ENCODE results near the gene KLHL17. TPM values are rescaled to one million over a fixed set of nuclear protein-coding genes. Genes with fewer than 3 reads are reported as not detected.
A peak's percentile ranks its signal among the peaks of the same experiment; 100 is the strongest.

The KLHL17 gene
- total and polyA plus RNA-seq, 10 of the 15 experiments (the other 5 are each of a cell fraction or from before 2014, with no cell fraction given) = 0.03 to 30.6 (median 5.3) TPM

GRCh38 chr1:978069-978834 lies 17.9 kb downstream of the KLHL17 start:
- H3K36me3 ChIP-seq (ENCODE audit: control insufficient read depth in 2 of 2, insufficient read depth in 2 of 2, low read length in 1 of 2) = no peaks in the 10 kb centered on the region
- ChIA-PET CTCF (no interaction called here), POLR2A (no interaction called here), RAD21 (ENCODE audit: unreplicated experiment) (no interaction called here), SMC1A (ENCODE audit: uncharacterized antibody, unreplicated experiment) (no interaction called here)
- no peak overlapping the region for H3K4me2 ChIP-seq (ENCODE audit: control insufficient read depth, insufficient read depth)
- H3K27ac ChIP-seq (ENCODE audit: control insufficient read depth, insufficient read depth) = no peak overlapping the region
- no peaks in the 10 kb centered on the region; the same call in 2 of the 3 replicates for H3K9me3 ChIP-seq (replicated peaks; ENCODE audit: control insufficient read depth, insufficient read depth, low read length)
- FAIRE-seq (no peak), DNase-seq (ENCODE audit: low read depth, low spot score) (no peak), ATAC-seq (no peak)
- no peaks in the 10 kb centered on the region for H3K79me2 ChIP-seq (ENCODE audit: control insufficient read depth, insufficient read depth, low read length)
- TF ChIP-seq TCF12 (IDR thresholded peaks at IDR 0.05; ENCODE audit: low read depth, low read length) (peak; percentile 25; the same call in 1 of the 2 replicates), BCL3 (IDR thresholded peaks at IDR 0.05; ENCODE audit: borderline replicate concordance, insufficient read depth, low read depth, low read length, poor library complexity, severe bottlenecking) (peak; percentile 52), BCL11A (IDR thresholded peaks at IDR 0.05; ENCODE audit: low read depth, low read length) (no peak)
- intact Hi-C loops (cut with micrococcal nuclease; ENCODE audit: unreplicated experiment) (no loop called here), in situ Hi-C loops (cut with MboI) (no loop called here)
- H3K9ac ChIP-seq (ENCODE audit: control insufficient read depth, insufficient read depth, low read length) = no peak overlapping the region
- 78% methylated on average over 23 of the region's 44 CpGs for WGBS (ENCODE audit: insufficient coverage, insufficient replicate concordance, low lambda C conversion rate, missing lambda C conversion rate)
- no peak overlapping the region for H3K4me3 ChIP-seq
- no peaks in the 10 kb centered on the region for H3K4me1 ChIP-seq (ENCODE audit: control insufficient read depth, insufficient read depth, low read length)
- no peak overlapping the region for H2AFZ ChIP-seq (ENCODE audit: control insufficient read depth, low read depth, low read length)
- BruUV-seq (replicated peaks) = no TSS peak
- no peaks in the 10 kb centered on the region for H4K20me1 ChIP-seq (ENCODE audit: control insufficient read depth, insufficient read depth)
- H3K27me3 ChIP-seq (replicated peaks in 1 of 2; ENCODE audit: control insufficient read depth in 2 of 2, insufficient read depth in 2 of 2, low read length in 1 of 2) = no peaks in the 10 kb centered on the region
